RWPE2 (cell line): ENCODE data around the gene DSTN.
A peak's percentile ranks its signal among the peaks of the same experiment; 100 is the strongest.

Source experiments
- ATAC-seq: fragments of 200-7000 bp; cut with Tn5 transposase; 3 replicates; pipeline ENCODE4 v1.9.1; 2021; ENCODE audit warnings: low read depth
- DNase-seq: peaks from one replicate; pipeline ENCODE4 v3.0.0-alpha.2; 2020; ENCODE audit warnings: low spot score
- H3K27ac ChIP-seq: fragments of 450-650 bp; 2 replicates; pipeline ENCODE4 v1.5.1; 2017; ENCODE audit warnings: mild to moderate bottlenecking; ENCODE audit not compliant: poor library complexity, severe bottlenecking
- H3K27me3 ChIP-seq: fragments of 250-450 bp; sonication (Bioruptor Pico); 2 replicates; pipeline ENCODE4 v1.5.1; 2021; ENCODE audit warnings: mild to moderate bottlenecking, moderate library complexity; ENCODE audit not compliant: insufficient read depth, poor library complexity, severe bottlenecking
- H3K36me3 ChIP-seq: fragments of 250-450 bp; sonication (Bioruptor Pico); 2 replicates; pipeline ENCODE4 v1.5.1; 2020; ENCODE audit warnings: low read depth, mild to moderate bottlenecking, moderate library complexity
- H3K4me1 ChIP-seq: fragments of 250-450 bp; sonication (Bioruptor Pico); 2 replicates; pipeline ENCODE4 v1.5.1; 2021; ENCODE audit warnings: mild to moderate bottlenecking, moderate library complexity; ENCODE audit not compliant: insufficient read depth, poor library complexity, severe bottlenecking
- H3K4me3 ChIP-seq: fragments of 250-450 bp; sonication (Bioruptor Pico); 2 replicates; pipeline ENCODE4 v1.5.1; 2021; ENCODE audit warnings: mild to moderate bottlenecking, moderate library complexity; ENCODE audit not compliant: severe bottlenecking
- H3K9me3 ChIP-seq: fragments of 250-450 bp; sonication (Bioruptor Pico); 2 replicates; pipeline ENCODE4 v1.5.1; 2021; ENCODE audit warnings: mild to moderate bottlenecking, moderate library complexity; ENCODE audit not compliant: severe bottlenecking
- TF ChIP-seq, protein P1 (sequence below): fragments of 450-650 bp; IDR thresholded peaks from one replicate; pipeline ENCODE4 v1.5.1; 2017; ENCODE audit warnings: mild to moderate bottlenecking, moderate library complexity; ENCODE audit not compliant: poor library complexity, severe bottlenecking

DSTN gene

DNA sequence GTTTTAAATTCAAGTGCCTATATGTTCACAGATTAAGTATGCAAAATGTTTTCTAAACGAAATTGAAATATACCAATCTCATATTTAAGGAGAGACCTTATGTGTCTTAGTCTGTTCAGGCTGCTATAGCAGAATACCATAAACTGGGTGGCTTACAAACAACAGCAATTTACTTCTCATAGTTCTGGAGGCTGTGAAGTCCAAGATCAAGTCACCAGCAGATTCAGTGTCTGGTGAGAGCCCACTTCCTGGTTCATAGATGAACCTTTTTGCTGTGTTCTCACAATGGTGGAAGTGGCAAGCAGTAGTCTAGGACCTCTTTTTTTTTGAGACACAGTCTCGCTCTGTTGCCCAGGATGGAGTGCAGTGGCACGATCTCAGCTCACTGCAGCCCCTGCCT, 3.5 kb upstream of the DSTN start:
- H3K27me3 ChIP-seq = no peaks in the 10 kb centered on the region
- H3K27ac ChIP-seq = peak overlapping the region; percentile 94
- no peak for DNase-seq
- TF ChIP-seq, protein P1, sequence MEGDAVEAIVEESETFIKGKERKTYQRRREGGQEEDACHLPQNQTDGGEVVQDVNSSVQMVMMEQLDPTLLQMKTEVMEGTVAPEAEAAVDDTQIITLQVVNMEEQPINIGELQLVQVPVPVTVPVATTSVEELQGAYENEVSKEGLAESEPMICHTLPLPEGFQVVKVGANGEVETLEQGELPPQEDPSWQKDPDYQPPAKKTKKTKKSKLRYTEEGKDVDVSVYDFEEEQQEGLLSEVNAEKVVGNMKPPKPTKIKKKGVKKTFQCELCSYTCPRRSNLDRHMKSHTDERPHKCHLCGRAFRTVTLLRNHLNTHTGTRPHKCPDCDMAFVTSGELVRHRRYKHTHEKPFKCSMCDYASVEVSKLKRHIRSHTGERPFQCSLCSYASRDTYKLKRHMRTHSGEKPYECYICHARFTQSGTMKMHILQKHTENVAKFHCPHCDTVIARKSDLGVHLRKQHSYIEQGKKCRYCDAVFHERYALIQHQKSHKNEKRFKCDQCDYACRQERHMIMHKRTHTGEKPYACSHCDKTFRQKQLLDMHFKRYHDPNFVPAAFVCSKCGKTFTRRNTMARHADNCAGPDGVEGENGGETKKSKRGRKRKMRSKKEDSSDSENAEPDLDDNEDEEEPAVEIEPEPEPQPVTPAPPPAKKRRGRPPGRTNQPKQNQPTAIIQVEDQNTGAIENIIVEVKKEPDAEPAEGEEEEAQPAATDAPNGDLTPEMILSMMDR = no peak
- no peaks in the 10 kb centered on the region for H3K9me3 ChIP-seq
- no peak overlapping the region for H3K4me3 ChIP-seq
- ATAC-seq = no peak
- no peaks in the 10 kb centered on the region for H3K36me3 ChIP-seq
- H3K4me1 ChIP-seq = peaks cover 23% of the 10 kb centered on the region

DNA sequence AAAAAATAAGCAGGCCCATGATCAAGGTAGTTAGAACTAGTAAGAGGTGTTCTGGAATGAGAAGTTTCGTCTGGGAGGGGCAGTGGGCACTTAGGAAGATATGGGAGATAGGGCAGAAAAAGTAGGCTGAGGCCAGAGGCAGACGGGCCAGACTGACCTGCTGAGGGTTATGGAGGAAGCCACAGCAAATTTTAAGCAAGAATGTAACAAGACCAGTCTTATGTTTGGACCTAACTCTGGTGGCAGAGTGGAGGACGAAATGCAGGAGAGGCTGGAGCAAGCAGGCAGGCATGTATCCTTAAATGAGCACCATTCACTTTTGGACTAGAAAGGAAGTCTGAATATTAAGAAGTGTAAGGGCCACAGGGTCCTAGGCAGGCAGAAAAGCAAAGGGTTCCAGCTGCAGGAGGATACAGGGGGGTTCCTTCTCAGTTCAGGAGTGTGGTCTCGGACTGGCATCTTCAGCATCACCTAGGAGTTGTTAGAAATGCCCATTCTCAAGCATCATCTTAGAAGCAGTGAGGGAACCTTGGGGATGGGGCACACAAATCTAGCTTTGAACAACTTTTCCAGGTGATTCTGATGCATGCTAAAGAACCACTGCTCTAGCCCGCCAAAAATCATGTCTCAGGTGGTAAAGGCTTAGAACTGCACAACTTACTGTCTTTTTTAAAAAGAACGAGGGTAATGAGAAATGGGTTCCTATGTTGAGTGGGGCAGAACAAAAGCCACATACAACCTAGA, 1.7 kb upstream of the DSTN start:
- H3K27ac ChIP-seq = peak overlapping the region; percentile 94
- H3K36me3 ChIP-seq = peaks cover 17% of the 10 kb centered on the region
- TF ChIP-seq, protein P1 = no peak
- peaks cover 31% of the 10 kb centered on the region for H3K4me1 ChIP-seq
- no peaks in the 10 kb centered on the region for H3K9me3 ChIP-seq
- DNase-seq (no peak), ATAC-seq (no peak)
- H3K4me3 ChIP-seq = peak overlapping the region; percentile 49
- H3K27me3 ChIP-seq = no peaks in the 10 kb centered on the region

DNA sequence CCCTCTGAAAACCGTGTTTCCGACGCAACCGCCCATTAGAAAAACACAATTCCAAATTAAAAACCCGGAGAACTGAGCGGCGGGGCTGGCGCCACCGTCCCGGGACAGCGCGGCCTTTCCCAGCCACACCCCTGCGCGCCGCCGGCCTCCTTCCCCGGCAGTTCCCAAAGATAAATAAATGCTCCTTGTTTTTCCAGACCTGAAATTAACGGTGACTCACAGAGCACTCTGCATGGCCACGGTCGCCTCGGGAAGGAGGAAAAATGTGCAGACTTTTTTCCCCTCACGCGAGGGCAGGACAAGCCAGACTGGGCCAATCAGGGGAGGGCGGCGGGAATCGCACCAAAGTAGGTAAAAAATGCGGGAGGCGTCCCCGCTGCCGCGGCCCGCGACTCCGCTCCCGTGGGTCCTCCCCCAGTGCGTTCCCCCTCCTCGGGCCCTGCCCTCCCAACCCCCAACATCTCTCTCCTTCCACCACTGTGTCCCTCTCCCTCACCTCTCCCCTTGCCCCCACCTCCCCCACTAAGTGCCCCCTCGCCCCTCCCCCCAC, 828 bp upstream of the DSTN start:
- peak overlapping the region; percentile 49 for H3K4me3 ChIP-seq
- no peaks in the 10 kb centered on the region for H3K9me3 ChIP-seq
- DNase-seq (peak; percentile 98), ATAC-seq (peak; percentile 75)
- peak overlapping the region; percentile 94 for H3K27ac ChIP-seq
- H3K4me1 ChIP-seq = peaks cover 31% of the 10 kb centered on the region
- no peaks in the 10 kb centered on the region for H3K27me3 ChIP-seq
- H3K36me3 ChIP-seq = peaks cover 25% of the 10 kb centered on the region
- TF ChIP-seq, protein P1 = no peak

DNA sequence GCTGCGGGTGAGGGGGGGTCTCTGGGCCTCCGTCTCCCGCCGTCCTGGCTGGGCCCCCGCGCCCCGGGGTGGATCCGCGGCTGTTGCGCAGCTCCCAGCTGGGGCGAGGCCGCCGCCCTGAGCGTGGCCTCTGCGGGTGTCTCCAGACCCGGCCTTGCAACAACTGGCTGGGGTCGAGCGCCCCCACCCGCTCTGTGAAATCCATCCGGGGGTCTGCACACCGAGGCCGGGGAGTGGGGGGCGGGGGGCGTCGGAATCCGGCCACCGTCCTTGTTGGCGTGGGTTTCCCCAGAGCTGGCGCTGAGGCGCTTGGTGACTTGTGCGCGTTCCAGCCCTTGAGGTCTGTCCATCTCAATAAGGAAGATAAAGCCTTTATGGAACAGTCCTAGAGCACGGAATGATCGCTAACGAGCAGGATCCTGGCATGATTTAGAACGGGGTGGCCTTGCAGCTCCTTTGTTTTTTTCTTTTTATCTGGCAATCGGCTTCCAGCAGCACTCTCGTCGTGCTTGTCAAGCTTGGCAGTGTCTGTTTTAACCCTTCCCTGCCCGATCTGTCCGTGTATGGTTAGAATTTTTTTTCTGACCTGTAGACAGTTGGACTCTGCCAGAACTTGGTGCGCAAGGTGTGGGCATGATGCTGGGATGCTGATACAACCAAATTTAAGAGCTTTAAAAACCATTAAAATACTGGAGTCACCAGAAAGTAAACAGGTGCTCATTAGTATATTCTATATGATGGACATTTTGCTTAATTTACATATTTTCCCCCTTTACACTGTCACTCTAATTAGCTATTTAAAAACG, 675 bp downstream of the DSTN start:
- peak; percentile 12 for ATAC-seq
- peak overlapping the region; percentile 89 for H3K4me3 ChIP-seq
- H3K4me1 ChIP-seq = peaks cover 24% of the 10 kb centered on the region
- no peaks in the 10 kb centered on the region for H3K27me3 ChIP-seq
- H3K27ac ChIP-seq = peak overlapping the region; percentile 94
- no peak for DNase-seq
- H3K36me3 ChIP-seq = peaks cover 35% of the 10 kb centered on the region
- no peaks in the 10 kb centered on the region for H3K9me3 ChIP-seq
- TF ChIP-seq, protein P1 = peak; percentile 27
